ENCODE measurements around the gene TMPRSS13.
"Not testable (repeated sequence)": the region's sequence is repeated elsewhere in the genome, so short reads cannot be mapped to it uniquely, and the experiment has no call there.

TMPRSS13 gene

GRCh38 chr11:117931331-117931950 is 2.2 kb upstream of the TMPRSS13 start:
- DNase-seq (ENCODE audit: low read depth, low spot score), result no peak

- DNase-seq (ENCODE audit: low read depth, low spot score), result no peak
These were observed 1.6 kb upstream of the TMPRSS13 start for GRCh38 chr11:117930668-117931330.

GRCh38 chr11:117929916-117930570 is 841 bp upstream of the TMPRSS13 start:
- DNase-seq (ENCODE audit: low read depth, low spot score), result no peak

- DNase-seq (ENCODE audit: low read depth, low spot score), result no peak
These were observed 608 bp downstream of the TMPRSS13 start for GRCh38 chr11:117928446-117929141.

GRCh38 chr11:117927926-117928325 is 1.3 kb downstream of the TMPRSS13 start:
- no peak for DNase-seq (ENCODE audit: low read depth, low spot score)

GRCh38 chr11:117926166-117926565 is 3.0 kb downstream of the TMPRSS13 start:
- DNase-seq (ENCODE audit: low read depth, low spot score), result not testable (repeated sequence)

GRCh38 chr11:117925198-117925925 is 3.8 kb downstream of the TMPRSS13 start:
- DNase-seq (ENCODE audit: low read depth, low spot score), result no peak

GRCh38 chr11:117924631-117925170 is 4.5 kb downstream of the TMPRSS13 start:
- no peak for DNase-seq (ENCODE audit: low read depth, low spot score)

- DNase-seq (ENCODE audit: low read depth, low spot score), result no peak
These were observed 5.4 kb downstream of the TMPRSS13 start for GRCh38 chr11:117923773-117924172.

GRCh38 chr11:117923275-117923674 is 5.9 kb downstream of the TMPRSS13 start:
- DNase-seq (ENCODE audit: low read depth, low spot score), result no peak

GRCh38 chr11:117921893-117922292 is 7.3 kb downstream of the TMPRSS13 start:
- no peak for DNase-seq (ENCODE audit: low read depth, low spot score)

GRCh38 chr11:117921456-117921855 is 7.7 kb downstream of the TMPRSS13 start:
- DNase-seq (ENCODE audit: low read depth, low spot score), result no peak

- DNase-seq (ENCODE audit: low read depth, low spot score), result no peak
These were observed 9.4 kb downstream of the TMPRSS13 start for GRCh38 chr11:117919781-117920221.

- DNase-seq (ENCODE audit: low read depth, low spot score), result no peak
These were observed 9.9 kb downstream of the TMPRSS13 start for GRCh38 chr11:117919341-117919740.

GRCh38 chr11:117918366-117919255 is 10.6 kb downstream of the TMPRSS13 start:
- no peak for DNase-seq (ENCODE audit: low read depth, low spot score)

GRCh38 chr11:117917591-117918151 is 11.5 kb downstream of the TMPRSS13 start:
- no peak for DNase-seq (ENCODE audit: low read depth, low spot score)

- no peak for DNase-seq (ENCODE audit: low read depth, low spot score)
These were observed 12.2 kb downstream of the TMPRSS13 start for GRCh38 chr11:117916956-117917355.

- no peak for DNase-seq (ENCODE audit: low read depth, low spot score)
These were observed 13.4 kb downstream of the TMPRSS13 start for GRCh38 chr11:117915672-117916235.

GRCh38 chr11:117914991-117915618 is 14.1 kb downstream of the TMPRSS13 start:
- DNase-seq (ENCODE audit: low read depth, low spot score), result no peak
